ENCODE measurements around the gene SPSB1. TPM values are rescaled to one million over a fixed set of nuclear protein-coding genes. Genes with fewer than 3 reads are reported as not detected.

SPSB1 gene
- total RNA-seq, 3 donors from 2014 or later (not counting 1 experiment from before 2014, with no cell fraction given) = 0.82 to 3.0 (median 1.5) TPM

- Mint-ChIP-seq H3K27ac (no peak overlapping the region), H3K36me3 (no peaks in the 10 kb centered on the region), H3K9me3 (peaks cover 0 to 3% of the 10 kb centered on the region in 2 donors), H3K27me3 (ENCODE audit: low read depth in 2 of 2) (peaks cover 7 to 13% of the 10 kb centered on the region in 2 donors), H3K4me1 (no peaks in the 10 kb centered on the region), H3K4me3 (no peak overlapping the region)
- WGBS (ENCODE audit: insufficient coverage) = 83% methylated on average over 6 of the region's 6 CpGs
- Histone ChIP-seq H3K36me3 (ENCODE audit: control insufficient read depth, insufficient read depth, low read length) (no peaks in the 10 kb centered on the region), H3K27me3 (ENCODE audit: control insufficient read depth, insufficient read depth, low read length) (no peaks in the 10 kb centered on the region), H3K27ac (ENCODE audit: low read length) (no peak overlapping the region), H3K9me3 (ENCODE audit: control insufficient read depth, insufficient read depth, low read length) (peaks cover 4% of the 10 kb centered on the region), H3K4me3 (ENCODE audit: low read length) (no peak overlapping the region), H3K4me1 (ENCODE audit: control insufficient read depth, insufficient read depth, low read length) (no peaks in the 10 kb centered on the region)
- no peak for DNase-seq
- no peak for ATAC-seq
- TF ChIP-seq CTCF (IDR thresholded peaks at IDR 0.05) = no peak
- intact Hi-C loops (cut with micrococcal nuclease) = no loop called here
Observed at GRCh38 chr1:9391620-9392019, 98.9 kb downstream of the SPSB1 start.

- no peak for TF ChIP-seq CTCF (IDR thresholded peaks at IDR 0.05)
- DNase-seq (no peak), ATAC-seq (no peak)
- Mint-ChIP-seq H3K4me1 (no peaks in the 10 kb centered on the region), H3K9me3 (peaks cover 0 to 3% of the 10 kb centered on the region in 2 donors), H3K4me3 (no peak overlapping the region), H3K27ac (no peak overlapping the region), H3K27me3 (ENCODE audit: low read depth in 2 of 2) (peaks cover 0 to 7% of the 10 kb centered on the region in 2 donors), H3K36me3 (no peaks in the 10 kb centered on the region)
- H3K4me1 ChIP-seq (ENCODE audit: control insufficient read depth, insufficient read depth, low read length) = no peaks in the 10 kb centered on the region
- no peak overlapping the region for H3K4me3 ChIP-seq (ENCODE audit: low read length)
- intact Hi-C loops (cut with micrococcal nuclease) = no loop called here
- H3K27ac ChIP-seq (ENCODE audit: low read length) = no peak overlapping the region
- H3K36me3 ChIP-seq (ENCODE audit: control insufficient read depth, insufficient read depth, low read length) = no peaks in the 10 kb centered on the region
- peaks cover 4% of the 10 kb centered on the region for H3K9me3 ChIP-seq (ENCODE audit: control insufficient read depth, insufficient read depth, low read length)
- 42% methylated on average over 6 of the region's 6 CpGs for WGBS (ENCODE audit: insufficient coverage)
- H3K27me3 ChIP-seq (ENCODE audit: control insufficient read depth, insufficient read depth, low read length) = no peaks in the 10 kb centered on the region
Observed at GRCh38 chr1:9394010-9394409, 101.3 kb downstream of the SPSB1 start.

GRCh38 chr1:9395018-9395417 lies 102.3 kb downstream of the SPSB1 start:
- ATAC-seq = no peak
- Histone ChIP-seq H3K4me3 (ENCODE audit: low read length) (no peak overlapping the region), H3K9me3 (ENCODE audit: control insufficient read depth, insufficient read depth, low read length) (peaks cover 4% of the 10 kb centered on the region), H3K27ac (ENCODE audit: low read length) (no peak overlapping the region), H3K4me1 (ENCODE audit: control insufficient read depth, insufficient read depth, low read length) (peaks cover 7% of the 10 kb centered on the region), H3K36me3 (ENCODE audit: control insufficient read depth, insufficient read depth, low read length) (no peaks in the 10 kb centered on the region), H3K27me3 (ENCODE audit: control insufficient read depth, insufficient read depth, low read length) (no peaks in the 10 kb centered on the region)
- H3K27ac Mint-ChIP-seq = no peak overlapping the region
- peaks cover 0 to 3% of the 10 kb centered on the region in 2 donors for H3K9me3 Mint-ChIP-seq
- 96% methylated on average over 7 of the region's 7 CpGs for WGBS (ENCODE audit: insufficient coverage)
- no peak for DNase-seq
- no peak for TF ChIP-seq CTCF (IDR thresholded peaks at IDR 0.05)
- peaks cover 0 to 3% of the 10 kb centered on the region in 2 donors for H3K27me3 Mint-ChIP-seq (ENCODE audit: low read depth in 2 of 2)
- H3K4me3 Mint-ChIP-seq = no peak overlapping the region
- H3K4me1 Mint-ChIP-seq = no peaks in the 10 kb centered on the region
- intact Hi-C loops (cut with micrococcal nuclease) = no loop called here
- H3K36me3 Mint-ChIP-seq = no peaks in the 10 kb centered on the region

- intact Hi-C loops (cut with micrococcal nuclease) = no loop called here
- peaks cover 0 to 6% of the 10 kb centered on the region in 2 donors for H3K4me1 Mint-ChIP-seq
- peaks cover 18% of the 10 kb centered on the region for H3K4me1 ChIP-seq (ENCODE audit: control insufficient read depth, insufficient read depth, low read length)
- no peaks in the 10 kb centered on the region for H3K36me3 Mint-ChIP-seq
- ATAC-seq (no peak), DNase-seq (no peak)
- no peak overlapping the region for H3K27ac ChIP-seq (ENCODE audit: low read length)
- peaks cover 0 to 3% of the 10 kb centered on the region in 2 donors for H3K9me3 Mint-ChIP-seq
- H3K27ac Mint-ChIP-seq = no peak overlapping the region
- H3K27me3 Mint-ChIP-seq (ENCODE audit: low read depth in 2 of 2) = peaks cover 0 to 3% of the 10 kb centered on the region in 2 donors
- 88% methylated on average over 6 of the region's 6 CpGs for WGBS (ENCODE audit: insufficient coverage)
- H3K4me3 Mint-ChIP-seq = no peak overlapping the region
- no peak for TF ChIP-seq CTCF (IDR thresholded peaks at IDR 0.05)
- no peaks in the 10 kb centered on the region for H3K27me3 ChIP-seq (ENCODE audit: control insufficient read depth, insufficient read depth, low read length)
- peaks cover 4% of the 10 kb centered on the region for H3K9me3 ChIP-seq (ENCODE audit: control insufficient read depth, insufficient read depth, low read length)
- no peak overlapping the region for H3K4me3 ChIP-seq (ENCODE audit: low read length)
- no peaks in the 10 kb centered on the region for H3K36me3 ChIP-seq (ENCODE audit: control insufficient read depth, insufficient read depth, low read length)
Observed at GRCh38 chr1:9397047-9397446, 104.4 kb downstream of the SPSB1 start.

Measured in natural killer cell (primary cell).